IMR-90 (cell line): Measurements from ENCODE around the gene HPF1. TPM values are rescaled to one million over a fixed set of nuclear protein-coding genes. Genes with fewer than 3 reads are reported as not detected.
A peak's percentile ranks its signal among the peaks of the same experiment; 100 is the strongest.

ENCODE experiments used
- ATAC-seq: fragments of 200-7000 bp; cut with Tn5 transposase; 2 replicates; pipeline ENCODE4 v1.9.1; 2020; ENCODE audit warnings: low read depth, mild to moderate bottlenecking, moderate library complexity
- BruUV-seq: library from RNA; stranded (reverse); fragments of 400-500 nt; replicated peaks from 2 replicates; lab custom pipeline; 2021; lab: Mats Ljungman, UMichigan
- CTCF ChIA-PET: fragments of 300-600 bp; formaldehyde crosslinking; extraction: SDS; loops from one replicate; lab custom pipeline; 2021; ENCODE audit warnings: antibody characterized with exemption; lab: Yijun Ruan, JAX
- POLR2A ChIA-PET: fragments of 300-600 bp; sonication (Branson Sonifier 250); formaldehyde crosslinking; loops from one replicate; lab custom pipeline; 2022; ENCODE audit warnings: antibody characterized with exemption; ENCODE audit not compliant: unreplicated experiment; lab: Charles Lee
- DNase-seq: peaks from one replicate; pipeline ENCODE4 v3.0.0; 2013
- H2AFZ ChIP-seq: replicated peaks from 2 replicates; pipeline ENCODE3; 2013; ENCODE audit warnings: low read length, mild to moderate bottlenecking; ENCODE audit not compliant: poor library complexity
- H2AK5ac ChIP-seq: 2 replicates; pipeline ENCODE4 v1.6.1; 2013; ENCODE audit warnings: low read depth, low read length, inconsistent platforms
- H2AK9ac ChIP-seq: replicated peaks from 2 replicates; pipeline ENCODE3; 2013; ENCODE audit warnings: mild to moderate bottlenecking, low read depth, low read length, moderate library complexity; ENCODE audit not compliant: poor library complexity
- H2BK120ac ChIP-seq: 2 replicates; pipeline ENCODE4 v1.6.1; 2013; ENCODE audit warnings: low read depth, low read length, inconsistent platforms
- H2BK15ac ChIP-seq: 3 replicates; pipeline ENCODE4 v1.6.1; 2013; ENCODE audit warnings: low read depth, low read length, inconsistent platforms
- H2BK20ac ChIP-seq: 2 replicates; pipeline ENCODE4 v1.6.1; 2013; ENCODE audit warnings: low read depth, mild to moderate bottlenecking, inconsistent platforms, low read length, moderate library complexity
- H2BK5ac ChIP-seq: 2 replicates; pipeline ENCODE4 v1.6.1; 2013; ENCODE audit warnings: mild to moderate bottlenecking, low read depth, low read length, inconsistent platforms; ENCODE audit not compliant: poor library complexity, severe bottlenecking
- H3K14ac ChIP-seq: replicated peaks from 2 replicates; pipeline ENCODE4 v1.6.1; 2013; ENCODE audit warnings: low read depth, low read length, inconsistent platforms
- H3K18ac ChIP-seq: 2 replicates; pipeline ENCODE4 v1.6.1; 2013; ENCODE audit warnings: low read depth, low read length, control low read depth
- H3K23ac ChIP-seq: 2 replicates; pipeline ENCODE4 v1.6.1; 2013; ENCODE audit warnings: low read depth, low read length, inconsistent platforms
- H3K27ac ChIP-seq: 2 replicates; pipeline ENCODE4 v1.5.1; 2013; ENCODE audit warnings: mild to moderate bottlenecking, control low read depth, low read length; ENCODE audit not compliant: insufficient read depth
- H3K27me3 ChIP-seq: 2 replicates; pipeline ENCODE4 v1.6.1; 2013; ENCODE audit warnings: low read length; ENCODE audit not compliant: control insufficient read depth, insufficient read depth
- H3K36me3 ChIP-seq: 2 replicates; pipeline ENCODE4 v1.6.1; 2013; ENCODE audit warnings: low read length, mixed read lengths; ENCODE audit not compliant: control insufficient read depth, insufficient read depth
- H3K4ac ChIP-seq: 2 replicates; pipeline ENCODE4 v1.6.1; 2013; ENCODE audit warnings: low read depth, low read length, inconsistent platforms
- H3K4me1 ChIP-seq: 2 replicates; pipeline ENCODE4 v1.6.1; 2013; ENCODE audit warnings: low read length, mixed read lengths; ENCODE audit not compliant: control insufficient read depth, insufficient read depth
- H3K4me2 ChIP-seq: 2 replicates; pipeline ENCODE4 v1.6.1; 2013; ENCODE audit warnings: low read depth, mild to moderate bottlenecking, control low read depth, low read length, moderate library complexity
- H3K4me3 ChIP-seq: 2 replicates; pipeline ENCODE4 v1.5.1; 2013; ENCODE audit warnings: low read depth, mild to moderate bottlenecking, control low read depth, low read length, moderate library complexity; ENCODE audit not compliant: insufficient read depth
- H3K56ac ChIP-seq: 2 replicates; pipeline ENCODE4 v1.6.1; 2013; ENCODE audit warnings: low read length, inconsistent platforms; ENCODE audit not compliant: insufficient read depth; ENCODE audit errors: extremely low read depth
- H3K79me1 ChIP-seq, 2 experiments: 2 replicates each; pipeline ENCODE4 v1.6.1; 2013; ENCODE audit warnings: low read length in 2 of 2, inconsistent platforms in 1 of 2, low read depth in 1 of 2
- H3K9ac ChIP-seq: 2 replicates; pipeline ENCODE4 v1.6.1; 2013; ENCODE audit warnings: low read depth, low read length, control low read depth
- H3K9me1 ChIP-seq: 2 replicates; pipeline ENCODE4 v1.6.1; 2013; ENCODE audit warnings: low read length, inconsistent platforms; ENCODE audit not compliant: insufficient read depth
- H3K9me3 ChIP-seq: 2 replicates; pipeline ENCODE4 v1.6.1; 2013; ENCODE audit warnings: low read length; ENCODE audit not compliant: control insufficient read depth, insufficient read depth
- H4K20me1 ChIP-seq: 2 replicates; pipeline ENCODE4 v1.6.1; 2013; ENCODE audit warnings: low read length, inconsistent platforms; ENCODE audit not compliant: insufficient read depth
- H4K5ac ChIP-seq: 2 replicates; pipeline ENCODE4 v1.6.1; 2013; ENCODE audit warnings: mild to moderate bottlenecking, low read depth, low read length, control low read depth
- H4K8ac ChIP-seq, 2 experiments: 2 replicates each; pipeline ENCODE4 v1.6.1; 2013; ENCODE audit warnings: low read depth in 2 of 2, low read length in 2 of 2, control low read depth in 1 of 2, inconsistent platforms in 1 of 2
- H4K91ac ChIP-seq: 2 replicates; pipeline ENCODE4 v1.6.1; 2013; ENCODE audit warnings: low read depth, low read length, inconsistent platforms; ENCODE audit not compliant: insufficient read depth
- BHLHE40 ChIP-seq: fragments of 150-350 bp; IDR thresholded peaks from 2 replicates; pipeline ENCODE4 v1.6.1; 2016; ENCODE audit warnings: mild to moderate bottlenecking, low read depth, low read length
- CEBPB ChIP-seq: IDR thresholded peaks from 2 replicates; pipeline ENCODE4 v1.6.1; 2012; ENCODE audit warnings: low read depth, low read length, improper control_type of control experiment
- MAZ ChIP-seq: IDR thresholded peaks from 2 replicates; pipeline ENCODE4 v1.6.1; 2012; ENCODE audit warnings: low read depth, mild to moderate bottlenecking, low read length, improper control_type of control experiment, moderate library complexity, borderline replicate concordance
- RCOR1 ChIP-seq: IDR thresholded peaks from 2 replicates; pipeline ENCODE4 v1.6.1; 2012; ENCODE audit warnings: mild to moderate bottlenecking, low read length, improper control_type of control experiment; ENCODE audit not compliant: insufficient replicate concordance
- RFX5 ChIP-seq: IDR thresholded peaks from 2 replicates; pipeline ENCODE4 v1.8.0; 2012; ENCODE audit warnings: low read depth, mild to moderate bottlenecking, low read length, moderate library complexity
- WGBS, 2 experiments: methylation state at CpG; one replicate each; pipeline versions ENCODE4 v1.1.5 to v1.1.7; 2013; ENCODE audit warnings: missing lambda C conversion rate in 2 of 2; ENCODE audit not compliant: insufficient read length in 1 of 2; ENCODE audit errors: extremely low coverage in 2 of 2; 5-methylcytosine and 5-hydroxymethylcytosine counted together
- dilution Hi-C: fragments of 300-500 bp; cut with HindIII; formaldehyde crosslinking; loops from one replicate; pipeline ENCODE4 v1.14.3; 2018; ENCODE audit warnings: low sequenced_read_pairs; ENCODE audit not compliant: unreplicated experiment
- in situ Hi-C: fragments of 300-500 bp; cut with MboI; formaldehyde crosslinking; loops from 3 replicates; pipeline ENCODE4 v1.14.3; 2019; ENCODE audit warnings: low sequenced_read_pairs, inconsistent platforms, mixed read lengths
- intact Hi-C: fragments of 100-400 bp; cut with micrococcal nuclease; formaldehyde crosslinking; loops from 2 replicates; pipeline ENCODE4 v1.10.0; 2022
- polyA plus RNA-seq, 3 experiments: library from polyadenylated mRNA; depleted of rRNA; stranded (reverse); fragments of >200 nt; gene quantifications; 2 replicates each; pipeline ENCODE4 v1.2.3, GENCODE V29; 2012; ENCODE audit warnings: low replicate concordance in 1 of 3
- total RNA-seq: library from RNA; depleted of rRNA; stranded (reverse); fragments of >200 nt; gene quantifications from 2 replicates; pipeline ENCODE4 v1.2.3, GENCODE V29; 2012; rRNA removed

HPF1 gene
- total and polyA plus RNA-seq, 2 of the 4 experiments (the other 2 are of a cell fraction) = 15.2 to 24.9 TPM

GRCh38 chr4:169682372-169683047 lies 75.2 kb downstream of the HPF1 start:
- H4K91ac ChIP-seq = no peak overlapping the region
- H3K9me3 ChIP-seq = no peaks in the 10 kb centered on the region
- POLR2A ChIA-PET = no interaction called here
- H3K4me2 ChIP-seq = no peak overlapping the region
- H2AK5ac ChIP-seq = no peak overlapping the region
- H4K20me1 ChIP-seq = no peaks in the 10 kb centered on the region
- DNase-seq (peak; percentile 15), ATAC-seq (no peak; the same call in 1 of the 2 replicates)
- H3K9me1 ChIP-seq = no peaks in the 10 kb centered on the region
- no peak overlapping the region for H2AK9ac ChIP-seq
- TF ChIP-seq CEBPB (peak; percentile 60), RFX5 (no peak), RCOR1 (no peak), BHLHE40 (no peak), MAZ (no peak)
- no peak overlapping the region for H3K23ac ChIP-seq
- H3K4me3 ChIP-seq = no peak overlapping the region
- no peak overlapping the region for H2BK15ac ChIP-seq
- dilution Hi-C loops (no loop called here), intact Hi-C loops (no loop called here), in situ Hi-C loops (no loop called here)
- no peak overlapping the region for H3K14ac ChIP-seq
- H2BK5ac ChIP-seq = no peak overlapping the region
- H3K18ac ChIP-seq = no peak overlapping the region
- no peak overlapping the region for H2AFZ ChIP-seq
- no CpG with 5 or more reads among the region's 4 CpGs for WGBS, 2 experiments
- H3K36me3 ChIP-seq = peaks cover 3% of the 10 kb centered on the region; the same call in 1 of the 2 replicates
- H3K27me3 ChIP-seq = no peaks in the 10 kb centered on the region
- H3K79me1 ChIP-seq = no peaks in the 10 kb centered on the region
- no peak overlapping the region for H4K8ac ChIP-seq
- H3K27ac ChIP-seq = no peak overlapping the region
- H4K5ac ChIP-seq = no peak overlapping the region
- BruUV-seq = no TSS peak
- H3K56ac ChIP-seq = no peak overlapping the region
- H2BK120ac ChIP-seq = no peak overlapping the region
- CTCF ChIA-PET = no interaction called here
- no peaks in the 10 kb centered on the region for H3K4me1 ChIP-seq
- H3K9ac ChIP-seq = no peak overlapping the region
- no peak overlapping the region for H2BK20ac ChIP-seq
- H3K4ac ChIP-seq = no peak overlapping the region

Other genes starting within 250 kb of the HPF1 start
- gene NEK1, start 145.4 kb downstream of the HPF1 start, total RNA-seq = 3.9 and 5.8 TPM in 2 replicates
- gene NEK1, start 145.4 kb downstream of the HPF1 start, polyA plus RNA-seq (2012; rRNA removed) = 2.4 and 3.3 TPM in 2 replicates
- 22.8 and 29.4 TPM in 2 replicates for gene CLCN3, start 137.4 kb downstream of the HPF1 start, total RNA-seq
- 11.2 and 13.0 TPM in 2 replicates for gene CLCN3, start 137.4 kb downstream of the HPF1 start, polyA plus RNA-seq (2012; rRNA removed)